HG03354 (cell line): ENCODE data around the gene SLC28A1.
"Not testable (repeated sequence)": the region's sequence is repeated elsewhere in the genome, so short reads cannot be mapped to it uniquely, and the experiment has no call there.

ENCODE experiments used
- ATAC-seq: cut with Tn5 transposase; IDR thresholded peaks from one replicate; pipeline ENCODE4 v1.9.1; 2021; ENCODE audit warnings: mild to moderate bottlenecking; ENCODE audit not compliant: unreplicated experiment, poor library complexity, severe bottlenecking

Gene SLC28A1

GRCh38 chr15:84861781-84862180, 22.7 kb upstream of the SLC28A1 start:
- no peak for ATAC-seq

- no peak for ATAC-seq
Measured at GRCh38 chr15:84862214-84862975, 22.1 kb upstream of the SLC28A1 start.

- ATAC-seq: no peak
Measured at GRCh38 chr15:84863565-84864443, 20.7 kb upstream of the SLC28A1 start.

- ATAC-seq: no peak
Measured at GRCh38 chr15:84864444-84864795, 20.0 kb upstream of the SLC28A1 start.

GRCh38 chr15:84865074-84865569, 19.3 kb upstream of the SLC28A1 start:
- ATAC-seq: no peak

- no peak for ATAC-seq
Measured at GRCh38 chr15:84868037-84868880, 16.2 kb upstream of the SLC28A1 start.

- ATAC-seq: no peak
Measured at GRCh38 chr15:84869510-84869909, 15.0 kb upstream of the SLC28A1 start.

- ATAC-seq: no peak
Measured at GRCh38 chr15:84871428-84871985, 13.0 kb upstream of the SLC28A1 start.

GRCh38 chr15:84872009-84872910, 12.2 kb upstream of the SLC28A1 start:
- no peak for ATAC-seq

GRCh38 chr15:84873997-84874396, 10.5 kb upstream of the SLC28A1 start:
- ATAC-seq: no peak

- ATAC-seq: no peak
Measured at GRCh38 chr15:84874981-84875699, 9.3 kb upstream of the SLC28A1 start.

- no peak for ATAC-seq
Measured at GRCh38 chr15:84876269-84876668, 8.2 kb upstream of the SLC28A1 start.

- ATAC-seq: not testable (repeated sequence)
Measured at GRCh38 chr15:84877701-84878100, 6.8 kb upstream of the SLC28A1 start.

- no peak for ATAC-seq
Measured at GRCh38 chr15:84878504-84878903, 6.0 kb upstream of the SLC28A1 start.

- ATAC-seq: no peak
Measured at GRCh38 chr15:84879088-84879780, 5.2 kb upstream of the SLC28A1 start.

GRCh38 chr15:84880007-84880406, 4.5 kb upstream of the SLC28A1 start:
- no peak for ATAC-seq

- ATAC-seq: no peak
Measured at GRCh38 chr15:84880822-84881519, 3.5 kb upstream of the SLC28A1 start.
